HG02943 (cell line): ENCODE measurements around the gene ZNF488.
"Not testable (repeated sequence)": the region's sequence is repeated elsewhere in the genome, so short reads cannot be mapped to it uniquely, and the experiment has no call there.

Experiments used
- ATAC-seq: cut with Tn5 transposase; IDR thresholded peaks from one replicate; pipeline ENCODE4 v1.9.1; 2021; ENCODE audit warnings: mild to moderate bottlenecking, low read depth, moderate library complexity; ENCODE audit not compliant: unreplicated experiment

Gene ZNF488, protein sequence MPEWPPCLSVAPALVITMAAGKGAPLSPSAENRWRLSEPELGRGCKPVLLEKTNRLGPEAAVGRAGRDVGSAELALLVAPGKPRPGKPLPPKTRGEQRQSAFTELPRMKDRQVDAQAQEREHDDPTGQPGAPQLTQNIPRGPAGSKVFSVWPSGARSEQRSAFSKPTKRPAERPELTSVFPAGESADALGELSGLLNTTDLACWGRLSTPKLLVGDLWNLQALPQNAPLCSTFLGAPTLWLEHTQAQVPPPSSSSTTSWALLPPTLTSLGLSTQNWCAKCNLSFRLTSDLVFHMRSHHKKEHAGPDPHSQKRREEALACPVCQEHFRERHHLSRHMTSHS

DNA sequence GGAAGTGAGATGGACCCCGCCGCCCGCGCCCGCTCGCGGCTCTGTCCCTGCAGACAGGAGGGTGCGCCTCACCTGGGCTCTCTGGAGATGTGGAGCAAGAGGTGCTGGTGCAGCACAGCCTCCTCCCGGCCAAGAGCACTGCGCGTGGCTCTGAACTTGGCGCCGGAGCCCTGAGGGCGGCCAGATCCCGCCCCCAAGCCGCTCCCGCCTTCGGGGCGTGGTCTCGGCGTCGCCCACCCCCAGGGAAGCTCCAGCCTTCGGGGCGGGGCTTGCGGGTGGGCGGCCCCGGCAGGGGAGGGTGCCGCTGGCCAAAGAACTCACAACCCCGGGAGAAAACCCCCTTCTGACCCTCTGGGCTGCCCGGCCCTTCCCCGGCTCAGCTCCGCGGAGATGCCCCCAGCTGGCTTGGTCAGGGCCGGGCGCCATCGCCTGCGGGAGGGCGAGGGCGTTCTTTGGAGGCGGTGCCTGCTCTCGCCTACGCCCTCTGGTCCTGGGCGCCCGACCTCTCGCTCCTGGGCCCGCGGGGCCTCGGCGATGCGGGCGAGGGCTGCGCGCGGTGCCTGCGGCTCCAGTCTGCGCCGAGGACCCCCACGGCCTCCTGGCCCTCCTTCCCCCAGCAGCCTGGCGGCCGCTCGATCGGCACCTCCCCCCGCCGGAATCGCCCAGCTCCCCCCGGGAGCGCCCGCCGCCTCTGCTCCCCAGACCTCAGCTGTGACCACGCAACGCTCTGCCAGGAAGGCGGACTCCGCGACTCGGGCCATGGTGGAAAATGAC is at the start of gene ZNF488:
ZNF488 (minus strand) TSS at position 146 of the 774 bp plus-strand sequence. CDS start 15,464 bp downstream, outside the sequence.
- peak; percentile 85 for ATAC-seq

GRCh38 chr10:47425813-47426419 is 41.8 kb upstream of the ZNF488 start:
- no peak for ATAC-seq

GRCh38 chr10:47424231-47424630 is 40.1 kb upstream of the ZNF488 start:
- no peak for ATAC-seq

DNA sequence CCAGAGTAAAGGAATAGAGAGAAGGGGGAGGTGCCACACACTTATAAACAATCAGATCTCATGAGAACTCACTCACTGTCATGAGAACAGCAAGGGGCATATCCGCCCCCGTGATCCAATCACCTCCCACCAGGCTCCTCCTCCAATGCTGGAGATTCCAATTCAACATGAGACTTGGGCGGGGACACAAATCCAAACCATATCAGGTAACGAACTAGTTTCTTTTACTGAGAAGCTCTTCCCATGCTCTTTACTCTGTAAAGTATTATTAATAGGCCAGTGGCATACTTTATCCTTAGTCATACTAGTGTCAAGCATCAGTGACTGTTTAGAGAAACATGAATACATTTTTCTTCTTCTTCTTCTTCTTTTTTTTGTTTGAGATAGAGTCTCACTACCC is 39.4 kb upstream of the ZNF488 start:
- no peak for ATAC-seq

GRCh38 chr10:47421057-47421952 is 37.2 kb upstream of the ZNF488 start:
- ATAC-seq: no peak

DNA sequence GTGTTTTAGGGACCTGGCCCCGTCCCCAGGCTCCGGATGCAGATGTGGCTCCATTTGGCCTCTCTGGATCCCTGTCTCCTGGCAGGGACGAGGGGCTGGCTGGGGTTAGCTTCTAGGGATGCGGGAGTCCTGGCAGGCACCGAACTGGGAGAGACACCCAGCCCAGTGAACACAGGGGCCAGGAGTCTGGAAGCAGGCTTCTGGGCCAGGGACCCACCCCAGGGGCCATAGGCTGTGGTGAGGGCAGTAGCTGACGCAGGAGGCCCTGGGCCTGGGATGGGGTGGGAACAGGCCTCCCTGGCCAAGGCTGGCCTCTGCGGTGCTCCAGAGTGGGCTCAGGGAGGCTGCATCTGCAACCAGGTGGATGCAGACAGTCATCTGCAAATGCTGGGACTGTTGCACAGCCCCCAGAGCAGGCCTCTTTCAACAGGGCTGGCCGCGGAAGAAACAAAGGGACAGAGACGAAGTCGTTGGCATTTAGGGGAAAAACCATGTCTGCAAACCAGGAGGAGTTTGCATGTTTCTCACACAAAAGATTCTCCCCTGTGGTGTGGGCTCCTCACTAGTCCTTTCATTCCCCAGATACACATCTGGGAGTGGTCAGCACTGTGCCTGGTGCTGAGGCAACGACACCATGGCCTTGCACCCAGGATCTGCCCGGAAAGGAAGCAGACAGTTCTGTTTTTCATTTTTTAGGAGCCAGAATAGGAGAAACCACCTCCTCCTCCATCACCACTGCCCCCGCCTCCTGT is 36.4 kb upstream of the ZNF488 start:
- ATAC-seq: no peak

GRCh38 chr10:47419421-47419820 is 35.3 kb upstream of the ZNF488 start:
- no peak for ATAC-seq

GRCh38 chr10:47418966-47419365 is 34.9 kb upstream of the ZNF488 start:
- ATAC-seq: no peak

DNA sequence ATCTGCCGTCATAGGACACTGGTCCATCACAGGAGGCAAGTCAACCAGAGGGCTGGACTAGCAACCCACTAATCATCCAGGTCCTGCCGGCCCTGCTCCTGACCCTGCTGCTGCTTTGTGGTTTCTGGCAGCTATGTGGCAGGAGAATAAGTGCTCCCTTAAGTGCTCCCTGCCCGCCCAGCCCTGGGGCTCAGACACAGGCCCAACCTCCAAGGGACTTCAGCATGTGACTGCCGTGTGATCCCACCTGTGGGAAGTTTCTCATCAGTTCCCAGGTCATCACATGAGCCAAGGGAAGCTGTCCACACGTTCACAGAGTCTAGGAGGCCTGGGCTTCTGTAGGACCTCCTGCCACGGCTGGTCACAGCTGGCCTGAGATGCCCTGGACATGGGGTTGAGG is 34.2 kb upstream of the ZNF488 start:
- ATAC-seq: no peak

DNA sequence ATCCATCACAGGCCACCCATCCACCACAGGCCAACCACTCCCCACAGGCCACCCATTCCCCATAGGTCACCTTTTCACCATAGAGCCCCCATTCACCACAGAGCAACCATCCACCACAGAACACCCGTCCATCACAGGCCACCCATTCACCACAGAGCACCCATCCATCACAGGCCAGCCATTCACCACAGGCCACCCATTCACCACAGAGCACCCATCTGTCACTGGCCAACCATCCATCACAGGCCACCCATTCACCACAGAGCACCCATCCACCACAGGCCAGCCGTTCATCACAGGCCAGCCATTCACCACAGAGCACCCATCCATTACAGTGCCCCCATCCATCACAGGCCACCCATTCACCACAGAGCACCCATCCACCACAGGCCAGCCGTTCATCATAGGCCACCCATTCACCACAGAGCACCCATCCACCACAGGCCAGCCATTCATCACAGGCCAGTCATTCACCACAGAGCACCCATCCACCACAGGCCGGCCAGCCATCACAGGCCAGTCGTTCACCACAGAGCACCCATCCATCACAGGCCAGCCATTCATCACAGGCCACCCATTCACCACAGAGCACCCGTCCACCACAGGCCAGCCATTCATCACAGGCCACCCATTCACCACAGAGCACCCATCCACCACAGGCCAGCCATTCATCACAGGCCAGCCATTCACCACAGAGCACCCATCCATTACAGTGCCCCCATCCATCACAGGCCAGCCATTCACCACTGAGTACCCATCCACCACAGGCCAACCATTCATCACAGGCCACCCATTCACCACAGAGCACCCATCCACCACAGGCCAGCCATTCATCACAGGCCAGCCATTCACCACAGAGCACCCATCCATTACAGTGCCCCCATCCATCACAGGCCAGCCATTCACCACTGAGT is 32.5 kb upstream of the ZNF488 start:
- not testable (repeated sequence) for ATAC-seq

DNA sequence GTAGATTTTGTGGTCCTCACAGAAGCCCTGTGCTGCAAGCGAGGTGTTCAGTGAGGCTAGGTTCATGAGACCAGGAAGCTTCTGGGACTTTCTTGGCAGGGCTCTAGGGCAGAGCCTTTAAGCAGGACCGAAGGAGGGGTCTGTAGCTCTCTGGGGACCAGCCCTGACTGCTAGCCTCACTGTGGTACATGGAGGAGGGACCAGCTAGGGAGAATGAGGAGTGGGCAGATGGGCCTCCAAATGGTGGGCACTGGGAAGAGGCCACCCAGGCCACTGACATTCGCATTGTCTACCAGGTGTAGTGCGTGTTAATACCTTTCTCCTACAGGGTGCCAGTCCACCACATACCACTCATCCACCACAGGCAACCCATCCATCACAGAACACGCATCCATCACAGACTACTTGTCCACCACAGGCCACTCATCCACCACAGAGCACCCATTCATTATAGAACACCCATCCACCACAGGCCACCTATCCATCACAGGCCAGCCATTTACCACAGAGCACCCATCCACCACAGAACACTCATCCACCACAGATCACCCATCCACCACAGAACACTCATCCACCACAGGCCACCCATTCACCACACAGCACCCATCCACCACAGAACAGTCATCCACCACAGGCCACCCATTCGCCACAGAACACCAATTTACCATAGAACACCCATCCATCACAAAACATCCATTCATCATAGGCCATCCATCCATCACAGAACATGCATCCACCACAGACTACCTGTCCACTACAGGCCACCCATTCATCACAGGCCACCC is 31.6 kb upstream of the ZNF488 start:
- no peak for ATAC-seq

GRCh38 chr10:47414752-47415519 is 30.8 kb upstream of the ZNF488 start:
- no peak for ATAC-seq

- ATAC-seq: no peak
Measured at GRCh38 chr10:47414227-47414592, 30.1 kb upstream of the ZNF488 start.

GRCh38 chr10:47413531-47414226 is 29.6 kb upstream of the ZNF488 start:
- ATAC-seq: no peak

- ATAC-seq: no peak
Measured at GRCh38 chr10:47412869-47413268, 28.8 kb upstream of the ZNF488 start.

GRCh38 chr10:47412177-47412730 is 28.2 kb upstream of the ZNF488 start:
- no peak for ATAC-seq
